NB4 (cell line): Measurements from ENCODE around the gene GALNT9.

Source experiments
- DNase-seq: peaks from one replicate; pipeline ENCODE4 v3.0.0; 2010; ENCODE audit warnings: low read depth
- H3K4me3 ChIP-seq: one replicate; pipeline ENCODE4 v1.5.1; 2011; ENCODE audit warnings: mild to moderate bottlenecking, low read depth, low read length, moderate library complexity
- CTCF ChIP-seq: IDR thresholded peaks from one replicate; pipeline ENCODE4 v1.5.1; 2012; ENCODE audit warnings: low read depth, low read length
- MAX ChIP-seq: IDR thresholded peaks from 2 replicates; pipeline ENCODE4 v1.6.1; 2011; ENCODE audit warnings: low read depth, low read length
- MYC ChIP-seq: IDR thresholded peaks from 2 replicates; pipeline ENCODE4 v1.6.1; 2011; ENCODE audit warnings: low read depth, low read length
- POLR2A ChIP-seq: IDR thresholded peaks from 2 replicates; pipeline ENCODE4 v1.6.1; 2011; ENCODE audit warnings: mild to moderate bottlenecking; ENCODE audit not compliant: insufficient read length; ENCODE audit errors: extremely low read depth

GALNT9 gene

DNA sequence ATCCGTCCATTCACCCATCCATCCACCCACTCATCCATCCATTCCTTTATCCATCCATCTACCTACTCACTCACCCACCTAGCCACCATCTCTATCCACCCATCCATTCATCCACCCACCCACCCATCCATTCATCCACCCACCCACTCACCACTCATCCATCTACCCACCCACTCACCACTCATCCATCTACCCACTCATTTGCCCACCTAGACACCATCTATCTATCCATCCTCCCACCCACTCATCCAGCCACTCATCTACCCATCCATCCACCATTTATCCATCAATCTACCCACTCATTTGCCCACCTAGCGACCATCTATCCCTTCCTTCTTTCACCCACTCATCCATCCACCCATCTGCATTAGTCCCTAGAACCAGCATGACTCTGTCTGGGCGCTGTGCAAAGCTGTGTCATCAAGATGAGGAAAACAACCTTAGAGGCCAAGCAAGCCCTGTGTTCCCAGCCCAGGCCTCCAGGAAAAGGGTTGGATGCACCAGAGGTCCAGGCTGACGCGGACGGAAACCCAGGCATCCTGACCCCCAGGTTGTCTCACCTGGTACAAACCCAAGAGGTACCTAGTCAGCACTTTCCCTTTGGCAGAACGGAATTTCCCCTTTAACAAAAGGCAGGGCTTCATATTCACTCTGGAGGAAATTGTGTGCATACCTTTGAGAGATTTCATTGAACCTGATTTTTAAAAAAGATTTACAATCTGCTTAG lies 111.4 kb downstream of the GALNT9 start:
- no peak for DNase-seq
- no peak overlapping the region for H3K4me3 ChIP-seq
- TF ChIP-seq CTCF (no peak), POLR2A (no peak), MAX (no peak), MYC (no peak)

GRCh38 chr12:132217371-132217770 lies 112.0 kb downstream of the GALNT9 start:
- TF ChIP-seq CTCF: no peak
- no peak for TF ChIP-seq MAX
- no peak for TF ChIP-seq POLR2A
- no peak for TF ChIP-seq MYC
- no peak overlapping the region for H3K4me3 ChIP-seq
- no peak for DNase-seq

DNA sequence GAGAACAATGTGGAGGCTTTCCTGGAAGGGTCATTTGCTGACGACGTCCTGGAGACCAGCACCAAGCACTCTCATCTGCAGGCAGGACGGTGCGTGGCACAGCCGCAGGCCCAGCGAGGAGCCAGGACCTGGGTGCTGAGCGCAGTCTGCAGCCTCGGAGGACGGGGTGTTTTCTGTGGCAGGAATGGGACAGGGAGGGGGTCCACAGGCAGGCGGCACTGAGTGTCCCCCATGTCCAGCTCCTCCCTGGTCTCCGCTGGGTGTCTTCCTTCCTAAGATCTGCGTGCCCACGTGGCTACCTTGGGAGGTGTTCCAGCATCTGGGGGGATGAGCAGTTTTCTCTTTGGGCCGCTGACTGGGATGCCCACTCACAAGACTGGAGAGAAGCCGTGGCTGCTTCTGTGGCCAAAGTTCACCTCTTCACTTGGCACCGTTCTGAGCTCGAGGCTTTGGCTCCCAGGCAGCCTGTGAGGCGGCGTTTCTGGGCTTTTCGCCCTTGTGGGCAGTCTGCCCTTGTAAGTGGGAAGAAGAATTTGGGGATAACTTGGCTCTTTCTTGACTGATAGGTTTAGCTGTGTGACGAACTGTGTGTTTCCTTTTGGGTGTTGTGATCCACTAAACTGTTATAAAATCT lies 112.9 kb downstream of the GALNT9 start:
- no peak for DNase-seq
- TF ChIP-seq CTCF (no peak), MAX (no peak), POLR2A (no peak), MYC (no peak)
- no peak overlapping the region for H3K4me3 ChIP-seq

DNA sequence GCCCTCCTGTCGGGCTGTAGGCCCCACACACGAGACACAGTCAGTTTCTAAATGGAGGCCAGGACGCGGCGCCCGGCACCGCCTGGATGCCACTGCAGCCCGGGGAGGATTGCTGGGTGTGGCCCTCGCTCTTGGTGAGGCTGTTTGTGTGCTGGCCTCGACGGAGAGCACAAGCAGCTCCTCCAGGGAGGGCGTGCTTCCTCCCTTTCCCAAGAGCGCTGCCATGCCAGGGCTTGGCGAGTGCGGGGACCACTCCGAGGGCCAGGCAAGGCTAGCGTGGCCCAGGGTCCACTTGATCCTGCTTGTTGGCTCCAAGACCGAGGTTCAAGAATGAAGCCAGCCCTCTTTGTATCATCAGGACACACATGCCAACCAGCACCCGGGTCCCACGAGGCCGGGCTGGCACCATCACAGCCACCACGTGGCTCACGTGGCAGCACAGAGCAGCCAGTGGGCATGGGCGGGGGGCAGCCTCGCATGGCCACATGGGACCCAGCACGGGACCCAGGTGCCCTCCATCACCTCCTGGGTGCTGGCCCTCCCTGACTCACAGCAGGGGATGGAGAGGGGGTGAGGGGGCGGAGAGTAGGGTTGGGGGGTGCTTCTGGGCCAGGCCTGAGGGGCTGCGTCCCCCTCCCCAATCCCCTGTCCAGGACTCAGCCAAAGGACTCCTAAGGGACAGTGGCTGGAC lies 113.9 kb downstream of the GALNT9 start:
- TF ChIP-seq MAX (no peak), CTCF (no peak), MYC (no peak), POLR2A (no peak)
- H3K4me3 ChIP-seq: no peak overlapping the region
- no peak for DNase-seq

- H3K4me3 ChIP-seq: no peak overlapping the region
- TF ChIP-seq MYC (no peak), CTCF (peak; percentile 10)
- DNase-seq: no peak
Measured at GRCh38 chr12:132214891-132215290, 114.5 kb downstream of the GALNT9 start.
